NK-92 (cell line): ENCODE data around the gene OR52E2.
"Not testable (repeated sequence)": the region's sequence is repeated elsewhere in the genome, so short reads cannot be mapped to it uniquely, and the experiment has no call there.

Source experiments
- DNase-seq: peaks from one replicate; lab custom pipeline; 2025; ENCODE audit not compliant: unreplicated experiment; lab: John Stamatoyannopoulos, UW

The OR52E2 gene

DNA sequence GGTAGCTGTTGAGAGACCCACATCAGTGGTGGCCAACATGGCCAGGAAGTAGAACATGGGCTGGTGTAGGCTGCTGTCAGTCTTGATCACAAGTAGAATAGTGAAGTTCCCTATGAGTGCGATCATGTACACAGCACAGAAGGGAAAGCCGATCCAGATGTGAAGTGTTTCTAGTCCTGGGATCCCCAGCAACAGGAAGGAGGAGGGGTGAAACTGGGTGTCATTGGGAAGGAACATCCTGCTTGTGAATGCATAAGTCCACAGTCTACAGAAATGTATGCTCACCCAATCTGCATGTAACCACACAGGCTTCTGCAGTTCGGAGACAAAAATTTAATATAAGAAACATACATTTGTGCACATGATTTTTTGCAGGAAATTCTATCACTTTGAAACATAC lies at the start of gene OR52E2:
Gene OR52E2 (minus strand): TSS at position 237 of the 400 bp plus-strand sequence. CDS start 0 bp downstream, at position 237.
- no peak for DNase-seq

DNA sequence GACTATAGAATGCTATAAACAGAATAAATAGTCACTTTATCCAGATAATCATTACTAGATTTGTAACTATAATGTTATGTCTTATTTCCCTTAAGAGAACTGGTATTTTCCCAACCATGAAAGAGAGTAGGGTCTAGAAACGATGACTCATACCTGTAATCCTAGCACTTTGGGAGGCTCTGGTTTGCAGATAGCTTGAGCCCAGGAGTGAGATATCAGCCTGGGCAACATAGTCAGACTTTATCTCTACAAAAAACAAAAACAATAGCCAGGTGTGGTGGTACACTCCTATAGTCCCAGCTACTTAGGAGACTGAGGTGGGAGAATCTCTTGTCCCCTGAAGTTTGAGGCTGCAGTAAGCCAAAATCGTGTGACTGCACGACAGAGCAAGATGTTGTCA lies 47.9 kb upstream of the OR52E2 start:
- no peak for DNase-seq

DNA sequence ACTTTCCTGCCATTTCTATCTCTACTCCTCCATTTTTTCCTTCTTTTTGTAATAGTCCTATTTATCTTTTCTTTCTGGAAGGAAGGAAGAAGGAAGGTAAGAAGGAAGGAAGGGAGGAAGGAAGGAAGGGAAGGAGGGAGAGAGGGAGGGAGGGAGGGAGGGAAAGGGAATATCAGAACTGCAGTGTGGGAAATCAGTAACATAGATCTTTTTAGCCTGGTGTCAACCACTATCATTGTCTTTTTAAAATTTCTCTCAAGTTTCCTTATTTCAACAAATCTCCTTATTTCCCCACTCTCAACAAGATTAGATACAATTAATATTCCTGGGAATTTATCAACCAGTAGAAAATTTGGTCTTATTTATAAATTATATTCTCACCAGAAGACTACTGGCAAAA lies 43.6 kb upstream of the OR52E2 start:
- no peak for DNase-seq

DNA sequence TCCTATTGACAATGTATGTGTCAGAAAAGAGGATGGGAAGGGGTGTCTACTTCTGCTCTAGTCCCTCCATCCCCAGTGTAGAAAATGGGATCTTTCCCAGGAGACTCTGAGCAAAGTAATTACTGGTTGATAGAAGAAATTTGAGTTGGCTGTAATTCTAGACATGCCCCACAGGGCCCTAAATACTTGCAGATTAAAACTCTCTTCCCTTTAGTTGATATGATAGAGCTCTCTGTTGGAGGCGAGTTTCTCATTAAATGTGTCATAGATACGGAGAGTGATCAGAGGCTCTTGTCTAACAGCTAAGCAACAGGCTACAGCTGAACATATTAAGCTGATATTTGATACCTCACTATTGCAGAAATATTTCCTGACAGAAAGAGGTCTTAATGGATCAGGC lies 42.8 kb upstream of the OR52E2 start:
- no peak for DNase-seq

DNA sequence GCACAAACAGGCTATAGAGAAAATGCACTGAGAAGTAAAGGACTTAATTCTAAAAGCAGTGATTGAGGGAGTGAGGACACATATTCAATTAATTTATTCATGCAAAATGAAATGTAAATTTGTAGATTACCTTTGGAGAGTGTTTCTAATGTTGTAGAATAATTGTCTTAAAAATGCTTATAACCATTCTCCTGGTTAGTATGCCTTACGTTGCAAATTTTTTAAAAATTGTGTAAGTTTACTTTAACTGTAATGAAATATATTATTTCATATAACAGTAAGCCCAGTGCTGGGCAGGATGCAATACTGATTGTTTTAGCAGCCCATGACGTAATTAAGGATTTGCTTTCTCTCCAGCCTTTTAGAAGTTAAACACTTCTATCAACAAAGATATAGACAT lies 36.6 kb upstream of the OR52E2 start:
- no peak for DNase-seq

DNA sequence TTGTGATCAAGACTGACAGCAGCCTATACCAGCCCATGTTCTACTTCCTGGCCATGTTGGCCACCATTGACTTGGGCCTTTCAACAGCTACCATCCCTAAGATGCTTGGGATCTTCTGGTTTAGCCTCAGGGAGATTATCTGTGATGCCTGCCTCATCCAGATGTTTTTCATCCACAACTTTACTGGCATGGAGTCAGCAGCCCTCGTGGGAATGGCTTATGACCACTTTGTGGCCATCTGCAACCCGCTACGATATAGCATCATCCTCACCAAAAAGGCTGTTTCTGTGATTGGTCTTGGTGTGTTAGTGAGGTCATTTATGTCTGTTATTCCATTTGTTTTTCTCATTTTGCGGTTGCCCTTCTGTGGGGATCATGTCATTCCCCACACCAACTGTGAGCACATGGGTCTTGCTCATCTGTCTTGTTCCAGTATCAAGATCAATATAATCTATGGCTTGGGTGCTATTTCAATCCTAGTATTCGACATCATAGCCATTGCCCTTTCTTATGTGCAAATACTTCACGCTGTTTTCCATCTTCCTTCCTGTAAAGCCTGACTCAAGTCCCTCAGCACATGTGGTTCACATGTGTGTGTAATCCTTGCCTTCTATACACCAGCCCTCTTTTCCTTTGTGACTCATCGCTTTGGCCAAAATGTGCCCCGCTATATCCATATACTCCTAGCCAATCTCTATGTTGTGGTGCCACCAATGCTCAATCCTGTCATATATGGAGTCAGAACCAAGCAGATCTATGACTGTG lies 33.6 kb upstream of the OR52E2 start:
- DNase-seq = no peak

DNA sequence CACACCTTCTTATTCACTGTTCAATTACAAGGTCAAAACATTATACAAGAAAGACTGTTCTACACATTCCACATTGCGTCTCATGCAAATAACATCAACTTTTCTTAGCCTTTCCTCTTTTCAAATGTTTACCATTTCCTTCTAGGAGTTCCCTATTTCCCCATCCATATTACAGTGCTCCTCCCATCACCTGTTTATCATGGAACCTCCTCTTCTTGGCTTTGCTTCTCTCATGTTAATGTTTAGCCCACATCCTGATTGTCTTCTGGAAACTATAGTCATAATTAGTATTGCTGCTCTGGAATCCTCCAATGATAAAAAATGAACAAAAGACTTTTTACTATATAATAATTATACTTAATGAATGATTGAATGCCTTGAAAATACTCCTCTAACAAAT lies 31.2 kb upstream of the OR52E2 start:
- no peak for DNase-seq

DNA sequence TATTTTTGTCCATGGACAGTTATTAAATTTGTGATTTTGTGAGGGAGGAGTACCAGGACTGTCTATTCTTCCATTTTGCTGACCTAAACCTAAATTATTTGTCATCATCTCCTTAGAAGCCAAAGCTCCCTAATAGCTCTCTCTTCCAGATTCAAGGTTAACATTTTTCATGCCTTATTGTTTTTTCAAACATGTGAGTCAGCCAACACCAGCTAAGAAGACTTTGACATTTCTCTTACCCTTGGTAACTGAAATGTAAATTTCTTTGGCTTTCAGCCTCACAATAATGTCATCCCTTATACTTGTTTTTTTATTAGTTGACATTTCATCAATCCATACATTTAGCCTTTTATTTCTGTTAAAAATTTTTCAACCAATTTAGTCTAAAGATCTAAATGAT lies 29.1 kb upstream of the OR52E2 start:
- no peak for DNase-seq

DNA sequence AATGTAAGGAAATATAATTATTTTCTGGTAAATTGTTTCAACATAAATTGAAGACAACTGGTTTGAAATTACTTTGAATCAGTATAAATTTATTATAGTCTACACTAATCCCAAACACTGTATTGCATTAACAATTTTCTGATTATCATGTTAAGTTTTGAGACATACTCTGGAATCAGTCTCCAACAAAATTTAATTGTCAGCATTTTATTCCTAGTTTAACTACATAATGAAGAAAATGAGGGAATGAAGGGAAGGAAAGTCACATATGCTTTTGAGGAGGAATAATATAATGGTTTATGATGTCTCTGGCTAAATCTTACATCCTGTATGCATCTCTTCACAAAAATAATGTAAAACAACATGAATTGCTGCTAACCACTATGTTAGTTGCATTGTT lies 24.2 kb upstream of the OR52E2 start:
- DNase-seq = no peak

DNA sequence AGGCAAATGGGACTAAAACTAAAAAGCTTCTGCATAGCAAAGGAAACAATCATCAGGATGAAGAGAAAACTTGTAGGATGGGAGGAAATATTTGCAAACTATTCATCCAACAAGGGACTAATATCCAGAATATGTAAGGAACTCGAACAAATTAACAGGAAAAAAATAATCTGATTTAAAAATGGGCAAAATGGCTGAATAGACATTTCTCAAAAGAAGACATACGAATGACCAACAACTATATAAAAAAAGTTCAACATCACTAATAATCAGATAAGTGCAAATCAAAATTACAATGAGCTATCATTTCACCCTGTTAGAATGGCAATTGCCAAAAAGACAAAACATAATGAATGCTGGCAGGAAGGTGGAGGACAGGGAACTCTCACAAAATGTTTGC lies 22.0 kb upstream of the OR52E2 start:
- no peak for DNase-seq

DNA sequence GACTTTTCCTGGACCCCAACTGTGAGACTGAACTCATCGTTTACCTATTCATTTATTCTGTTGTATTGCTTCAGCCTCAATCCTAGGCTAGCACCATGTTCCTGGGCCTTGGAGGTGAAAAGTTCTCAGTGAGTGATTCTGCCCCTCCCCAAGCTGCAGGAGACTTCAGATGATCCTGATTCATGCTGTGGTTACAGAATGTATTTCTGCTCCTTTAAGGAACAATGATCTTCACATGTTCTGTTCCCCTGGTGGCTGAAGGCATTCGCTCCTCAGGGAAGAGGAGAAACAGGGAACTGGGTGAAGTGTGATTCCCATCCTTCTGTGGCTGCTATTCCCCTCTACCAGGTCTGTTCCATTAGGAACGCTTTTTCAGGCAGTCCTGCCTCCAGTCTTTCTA lies 12.4 kb upstream of the OR52E2 start:
- no peak for DNase-seq

DNA sequence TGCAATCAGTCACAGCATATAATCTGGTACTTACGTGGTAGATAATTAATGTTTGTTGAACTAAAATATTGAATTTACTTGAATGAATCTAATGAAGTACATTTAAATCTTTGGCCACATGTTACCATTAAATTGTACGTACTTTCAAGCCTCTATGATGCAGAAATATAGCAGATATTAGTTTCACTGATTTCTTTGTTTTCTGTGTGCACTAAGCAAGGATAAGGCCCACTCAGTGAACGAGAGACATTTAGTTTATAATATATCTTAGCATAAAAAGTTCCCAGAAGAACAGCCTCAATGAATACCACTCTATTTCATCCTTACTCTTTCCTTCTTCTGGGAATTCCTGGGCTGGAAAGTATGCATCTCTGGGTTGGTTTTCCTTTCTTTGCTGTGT lies 9.8 kb upstream of the OR52E2 start, which contains the start of gene OR52E1:
Gene OR52E1 (plus strand): TSS at position 301 of the 400 bp plus-strand sequence.
- no peak for DNase-seq

DNA sequence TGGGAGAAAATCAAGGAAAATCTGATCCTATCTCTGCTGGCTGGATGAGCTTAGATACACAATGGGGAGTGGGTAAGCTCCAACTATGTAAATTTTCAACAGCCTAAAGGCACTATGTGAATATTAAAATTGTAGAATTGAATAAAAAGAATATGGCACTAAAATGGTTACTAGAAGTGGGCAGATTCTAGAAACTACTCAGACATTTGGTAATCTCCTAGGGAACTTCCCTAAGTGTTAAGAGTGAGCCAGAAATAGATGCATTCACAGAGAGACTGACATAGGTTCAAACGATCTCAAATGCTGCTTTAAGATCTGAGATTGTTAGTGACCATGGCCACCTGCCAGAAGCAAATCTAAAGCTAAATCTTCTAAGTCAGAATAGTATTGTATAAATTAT lies 5.6 kb upstream of the OR52E2 start:
- no peak for DNase-seq

DNA sequence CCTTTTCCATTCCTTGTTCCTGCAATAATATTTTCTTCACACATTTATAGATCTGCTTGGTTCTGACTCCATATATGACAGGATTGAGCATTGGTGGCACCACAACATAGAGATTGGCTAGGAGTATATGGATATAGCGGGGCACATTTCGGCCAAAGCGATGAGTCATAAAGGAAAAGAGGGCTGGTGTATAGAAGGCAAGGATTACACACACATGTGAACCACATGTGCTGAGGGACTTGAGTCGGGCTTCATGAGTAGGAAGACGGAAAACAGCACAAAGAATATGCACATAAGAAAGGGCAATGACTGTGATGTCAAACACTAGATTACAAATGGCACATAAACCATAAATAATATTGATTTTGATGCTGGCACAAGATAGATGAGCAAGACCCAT lies 748 bp downstream of the OR52E2 start:
- DNase-seq = not testable (repeated sequence)

DNA sequence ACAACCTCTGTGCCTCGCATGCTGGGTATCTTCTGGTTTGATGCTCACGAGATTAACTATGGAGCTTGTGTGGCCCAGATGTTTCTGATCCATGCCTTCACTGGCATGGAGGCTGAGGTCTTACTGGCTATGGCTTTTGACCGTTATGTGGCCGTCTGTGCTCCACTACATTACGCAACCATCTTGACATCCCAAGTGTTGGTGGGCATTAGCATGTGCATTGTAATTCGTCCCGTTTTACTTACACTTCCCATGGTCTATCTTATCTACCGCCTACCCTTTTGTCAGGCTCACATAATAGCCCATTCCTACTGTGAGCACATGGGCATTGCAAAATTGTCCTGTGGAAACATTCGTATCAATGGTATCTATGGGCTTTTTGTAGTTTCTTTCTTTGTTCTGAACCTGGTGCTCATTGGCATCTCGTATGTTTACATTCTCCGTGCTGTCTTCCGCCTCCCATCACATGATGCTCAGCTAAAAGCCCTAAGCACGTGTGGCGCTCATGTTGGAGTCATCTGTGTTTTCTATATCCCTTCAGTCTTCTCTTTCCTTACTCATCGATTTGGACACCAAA lies 12.6 kb downstream of the OR52E2 start:
- DNase-seq = no peak

DNA sequence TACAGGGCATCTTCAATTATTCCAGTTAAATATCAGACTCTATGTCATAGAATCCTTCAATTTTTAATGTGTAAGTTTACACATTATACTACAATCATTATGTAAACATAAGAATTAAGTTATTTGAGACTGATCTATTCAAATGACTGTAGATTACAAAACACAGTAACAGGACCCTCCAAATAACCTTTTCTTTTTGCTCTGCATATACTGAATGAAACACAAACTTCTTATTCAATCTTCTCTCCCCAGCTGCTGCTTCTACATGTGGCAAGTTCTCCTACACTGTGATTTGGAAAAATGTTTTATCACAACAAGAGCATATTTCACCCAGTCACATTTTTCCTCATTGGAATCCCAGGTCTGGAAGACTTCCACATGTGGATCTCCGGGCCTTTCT lies 13.2 kb downstream of the OR52E2 start, which contains the start of gene OR52J3:
Gene OR52J3 (plus strand): TSS at position 301 of the 400 bp plus-strand sequence. CDS start 0 bp downstream, at position 301.
- DNase-seq = no peak

DNA sequence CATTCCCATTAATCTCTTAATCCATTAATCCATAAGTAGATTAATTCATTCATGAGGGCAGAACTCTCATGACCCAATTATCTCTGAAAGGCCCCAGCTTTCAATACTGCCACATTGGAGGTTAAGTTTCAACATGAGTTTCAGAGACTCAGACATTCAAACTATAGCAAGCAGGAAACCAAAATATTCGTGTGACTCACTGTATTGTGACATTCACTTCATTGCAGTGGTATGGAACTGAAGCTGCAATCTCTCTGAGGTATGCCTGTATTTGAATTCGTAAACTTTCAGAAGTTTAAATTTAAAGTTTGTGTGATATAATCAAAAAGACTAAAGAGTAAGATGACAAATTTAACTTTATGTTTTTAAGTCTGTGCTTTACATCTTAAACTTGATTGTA lies 16.0 kb downstream of the OR52E2 start:
- no peak for DNase-seq

DNA sequence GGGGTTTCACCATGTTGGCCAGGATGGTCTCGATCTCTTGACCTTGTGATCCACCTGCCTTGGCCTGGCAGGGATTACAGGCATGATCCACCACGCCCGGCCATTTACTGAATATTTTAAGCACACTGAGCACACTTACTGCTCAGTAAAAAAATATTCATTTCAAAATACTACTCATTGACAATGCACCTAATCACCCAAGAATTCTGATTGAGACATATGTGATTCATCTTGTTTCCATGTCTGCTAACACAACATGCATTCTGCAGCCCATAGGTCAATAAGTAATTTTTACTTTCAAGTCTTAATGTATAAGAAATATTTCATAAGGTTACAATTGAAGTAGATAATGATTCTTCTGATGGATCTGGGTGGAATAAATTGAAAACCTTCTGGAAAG lies 17.3 kb downstream of the OR52E2 start:
- no peak for DNase-seq

DNA sequence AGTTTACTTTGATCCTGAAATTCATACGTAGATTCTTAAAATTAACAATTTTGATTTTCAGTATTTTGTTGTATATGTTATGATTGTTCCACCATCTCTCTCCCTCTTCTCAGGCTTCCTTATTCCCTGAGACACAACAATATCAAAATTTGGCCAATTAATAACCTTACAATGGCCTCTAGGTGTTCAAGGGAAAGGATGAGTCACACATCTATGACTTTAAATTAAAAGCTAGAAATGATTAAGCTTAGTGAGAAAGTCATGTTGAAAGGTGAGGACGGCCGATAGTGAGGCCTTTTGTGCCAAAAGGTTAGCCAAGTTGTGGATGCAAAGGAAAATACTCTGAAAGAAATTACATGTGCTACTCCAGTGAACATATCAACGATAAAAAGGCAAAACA lies 18.6 kb downstream of the OR52E2 start:
- no peak for DNase-seq

DNA sequence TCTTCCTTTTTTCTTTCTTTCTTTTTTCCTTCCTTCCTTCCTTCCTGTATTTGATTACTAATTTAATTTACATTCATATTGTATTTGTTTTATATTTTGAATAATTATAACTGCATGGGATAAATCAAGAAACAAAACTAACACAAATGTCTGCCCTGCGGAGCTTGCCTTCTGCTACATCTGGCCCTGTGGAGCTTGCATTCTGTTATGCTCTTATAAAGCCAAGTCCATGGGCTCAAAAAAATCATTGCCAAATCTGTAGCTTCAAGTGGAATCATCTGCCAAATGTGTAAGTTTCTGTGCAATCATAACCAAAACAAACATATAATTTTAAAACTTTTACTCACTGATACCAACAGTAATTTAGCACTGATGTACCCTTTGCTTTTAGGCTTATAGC lies 21.1 kb downstream of the OR52E2 start:
- DNase-seq = no peak

DNA sequence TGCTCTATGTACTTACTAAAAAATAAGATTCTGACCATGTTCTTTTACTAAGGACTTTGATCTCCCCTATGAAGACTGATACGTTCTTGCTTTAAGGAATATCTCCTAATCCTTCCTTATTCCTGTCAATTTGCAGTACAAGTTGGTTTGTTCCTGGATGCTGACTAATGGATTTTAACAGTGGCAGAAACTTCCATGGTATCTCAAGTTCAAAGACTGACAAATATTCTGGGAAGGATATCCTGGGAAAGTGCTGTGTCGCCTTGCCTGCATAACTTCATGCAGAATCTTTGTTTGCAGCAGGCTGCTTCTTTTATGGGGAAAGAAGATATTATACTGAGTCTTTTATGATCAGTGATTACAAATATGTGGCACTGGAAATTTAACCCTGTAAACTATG lies 21.5 kb downstream of the OR52E2 start:
- DNase-seq = no peak

DNA sequence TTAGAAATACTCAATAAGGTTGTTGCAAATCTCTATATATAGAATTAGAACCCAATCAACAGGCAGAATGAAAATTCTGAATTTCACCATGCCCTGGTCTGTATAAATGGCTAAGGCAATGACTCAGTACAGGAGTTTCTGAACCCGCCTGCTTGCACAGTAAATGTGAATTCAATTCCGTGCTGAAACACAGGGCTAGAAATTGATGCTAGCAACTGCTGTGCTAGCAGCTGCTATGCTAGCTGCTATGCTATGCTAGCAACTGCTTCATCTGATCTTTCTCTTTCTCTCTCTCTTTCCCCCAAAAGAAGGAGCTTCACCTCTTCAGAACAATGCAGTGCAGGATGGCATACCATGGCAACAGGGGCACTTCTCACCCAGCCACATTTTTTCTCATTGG lies 22.8 kb downstream of the OR52E2 start:
- no peak for DNase-seq

DNA sequence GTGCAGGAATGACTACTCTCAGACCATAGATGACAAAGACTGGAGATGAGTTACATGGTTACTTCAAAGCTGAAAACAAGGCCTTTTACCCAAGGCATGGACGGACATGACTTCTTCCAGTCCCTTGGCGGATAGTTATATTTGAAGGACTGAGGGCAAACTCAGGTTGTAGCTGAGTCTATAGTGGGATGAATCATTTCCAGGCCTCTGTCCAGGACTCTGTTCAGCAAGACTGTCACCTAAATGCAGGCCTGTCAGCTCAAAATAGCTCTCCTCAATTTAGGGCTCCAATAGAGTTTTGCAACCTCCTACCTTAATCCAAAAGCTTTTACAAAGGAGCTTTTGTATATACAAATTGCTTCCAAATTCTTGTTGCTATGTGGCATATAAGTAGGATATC lies 37.4 kb downstream of the OR52E2 start:
- no peak for DNase-seq
